ENCODE measurements around the gene LIPN.
"Not testable (repeated sequence)": the region's sequence is repeated elsewhere in the genome, so short reads cannot be mapped to it uniquely, and the experiment has no call there.

Gene LIPN, protein sequence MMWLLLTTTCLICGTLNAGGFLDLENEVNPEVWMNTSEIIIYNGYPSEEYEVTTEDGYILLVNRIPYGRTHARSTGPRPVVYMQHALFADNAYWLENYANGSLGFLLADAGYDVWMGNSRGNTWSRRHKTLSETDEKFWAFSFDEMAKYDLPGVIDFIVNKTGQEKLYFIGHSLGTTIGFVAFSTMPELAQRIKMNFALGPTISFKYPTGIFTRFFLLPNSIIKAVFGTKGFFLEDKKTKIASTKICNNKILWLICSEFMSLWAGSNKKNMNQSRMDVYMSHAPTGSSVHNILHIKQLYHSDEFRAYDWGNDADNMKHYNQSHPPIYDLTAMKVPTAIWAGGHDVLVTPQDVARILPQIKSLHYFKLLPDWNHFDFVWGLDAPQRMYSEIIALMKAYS

DNA sequence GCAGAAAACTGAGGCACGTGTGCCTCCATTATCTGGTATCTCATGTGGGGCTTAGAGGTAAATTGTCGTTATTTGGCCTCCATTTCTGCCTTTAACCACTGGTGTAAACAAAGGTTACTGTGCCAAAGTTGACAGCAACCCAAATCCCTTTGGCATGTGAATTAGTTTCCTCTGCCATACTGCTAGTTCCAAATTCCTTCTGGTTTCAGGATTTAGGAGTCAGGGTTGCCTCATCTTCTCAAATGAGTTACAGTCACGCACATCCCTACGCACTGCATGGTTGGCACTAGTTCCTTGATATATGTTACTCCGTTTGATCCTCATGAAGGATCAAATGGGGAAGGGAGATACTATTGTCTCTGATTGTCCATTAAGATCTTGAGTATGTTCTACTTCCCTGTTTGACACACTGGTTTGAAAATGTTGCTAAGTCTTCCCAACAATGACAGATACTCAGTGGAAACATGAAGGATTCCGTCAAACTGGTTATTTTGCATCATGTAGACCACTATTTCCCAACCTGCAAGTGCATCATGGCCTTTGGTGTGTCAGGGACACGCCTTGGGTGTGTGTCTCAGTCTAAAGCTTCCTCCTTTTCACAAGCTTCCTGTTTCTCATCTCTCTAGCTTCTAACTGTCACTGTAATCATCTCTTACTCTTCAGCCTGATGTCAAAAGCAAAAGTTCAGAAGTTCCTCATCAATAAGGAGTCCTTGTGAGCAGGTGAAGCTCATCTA is at the start of gene LIPN:
LIPN (plus strand) TSS at position 655 of the 736 bp plus-strand sequence. CDS start 1,386 bp downstream, outside the sequence.
- no peak for DNase-seq

DNA sequence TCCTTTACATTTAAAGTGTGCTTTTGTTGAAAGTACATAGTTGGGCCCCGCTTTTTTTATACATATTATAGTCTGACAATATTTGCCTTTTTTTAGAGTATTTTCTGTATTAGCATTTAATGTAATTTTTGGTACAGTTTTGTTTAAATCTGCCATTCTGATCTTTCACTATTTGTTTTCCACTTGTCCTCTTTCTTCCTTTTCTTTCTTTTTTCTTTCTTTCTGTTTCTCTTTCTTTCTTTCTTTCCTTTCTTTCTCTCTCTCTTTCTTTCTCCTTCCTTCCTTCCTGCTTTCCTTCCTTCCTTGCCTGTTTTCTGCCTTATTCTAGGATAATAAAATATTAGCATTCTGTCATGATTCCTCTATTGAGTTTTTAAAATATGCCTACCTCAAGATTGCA is 44.3 kb upstream of the LIPN start:
- no peak for DNase-seq

DNA sequence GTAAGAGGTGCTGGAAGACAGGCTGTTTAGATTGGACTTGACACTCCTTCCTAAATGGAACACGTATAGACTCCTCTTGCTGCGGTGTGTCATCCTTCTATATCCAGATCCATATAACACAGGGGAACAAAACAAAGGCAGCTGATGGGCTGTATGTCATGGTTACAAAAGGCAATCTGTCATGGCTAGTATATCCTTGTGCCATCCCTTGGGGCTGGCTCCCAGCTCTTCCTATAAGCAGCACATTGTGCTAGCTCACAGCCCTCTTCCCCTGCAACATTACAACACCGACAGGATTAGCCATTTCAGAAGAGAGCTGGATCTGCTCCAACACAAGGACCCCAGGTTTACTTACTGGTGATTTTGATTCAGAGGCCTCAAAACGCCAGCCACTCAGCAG is 38.4 kb upstream of the LIPN start:
- DNase-seq = no peak

DNA sequence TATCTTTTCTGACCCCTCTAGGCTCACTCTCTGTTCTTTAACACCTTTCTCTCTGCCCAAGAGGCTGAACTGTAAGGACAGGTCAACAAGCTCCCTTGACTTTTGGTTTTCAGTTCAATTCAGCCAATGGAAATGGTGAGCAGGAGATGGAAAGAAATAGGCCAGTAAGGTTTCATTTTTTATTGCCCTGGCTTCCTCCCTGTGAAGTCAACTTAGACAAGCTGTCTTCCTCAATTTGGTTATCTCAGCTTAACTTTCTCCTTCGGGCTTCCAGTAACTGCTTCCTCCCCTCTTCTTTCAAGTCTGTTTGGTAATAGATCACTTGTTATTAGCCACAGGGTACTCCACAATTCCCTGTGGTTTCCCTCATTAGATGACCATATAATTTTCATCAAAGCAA is 34.0 kb upstream of the LIPN start:
- no peak for DNase-seq

DNA sequence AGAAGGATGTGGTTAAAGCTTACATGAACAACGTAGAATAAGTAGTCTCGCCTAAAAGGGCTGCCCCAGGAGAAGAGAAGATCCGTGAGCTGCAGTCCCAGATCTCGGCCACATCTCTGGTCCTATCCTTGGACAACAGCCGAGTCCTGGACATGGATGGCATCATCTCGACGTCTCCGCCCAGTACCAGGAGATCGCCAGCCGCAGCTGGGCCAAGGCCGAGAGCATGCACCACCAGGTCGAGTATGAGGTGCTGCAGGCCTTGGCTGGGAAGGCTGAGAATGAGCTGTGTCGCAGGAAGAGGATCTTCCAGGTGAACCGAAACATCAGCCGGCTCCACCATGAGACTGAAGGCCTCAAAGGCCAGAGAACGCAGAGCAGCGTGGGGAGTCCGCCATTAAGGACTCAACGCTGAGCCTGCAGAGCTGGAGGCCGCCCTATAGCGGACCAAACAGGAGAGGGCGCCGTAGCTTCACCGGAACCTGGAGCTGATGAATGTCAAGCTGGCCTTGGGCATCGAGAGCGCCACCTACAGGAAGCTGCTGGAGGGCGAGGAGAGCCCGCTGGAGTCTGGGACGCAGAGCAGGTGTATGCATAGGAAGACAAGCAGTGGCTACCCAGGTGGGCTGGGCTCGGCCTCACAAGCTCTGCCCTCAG is 31.6 kb upstream of the LIPN start:
- no peak for DNase-seq

DNA sequence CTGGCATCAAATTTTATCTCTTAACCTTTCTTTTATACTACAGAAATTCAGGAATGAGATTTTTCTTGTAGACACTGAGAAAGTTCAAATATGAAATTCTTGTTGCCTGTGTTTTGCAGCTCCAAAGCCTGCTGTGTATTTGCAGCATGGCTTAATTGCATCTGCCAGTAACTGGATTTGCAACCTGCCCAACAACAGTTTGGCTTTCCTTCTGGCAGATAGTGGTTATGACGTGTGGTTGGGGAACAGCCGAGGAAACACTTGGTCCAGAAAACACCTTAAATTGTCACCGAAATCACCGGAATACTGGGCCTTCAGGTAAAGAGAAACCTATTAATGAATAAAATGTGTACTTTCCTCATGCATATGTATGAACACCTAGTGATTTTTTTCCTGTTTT is 29.0 kb upstream of the LIPN start:
- DNase-seq = no peak

DNA sequence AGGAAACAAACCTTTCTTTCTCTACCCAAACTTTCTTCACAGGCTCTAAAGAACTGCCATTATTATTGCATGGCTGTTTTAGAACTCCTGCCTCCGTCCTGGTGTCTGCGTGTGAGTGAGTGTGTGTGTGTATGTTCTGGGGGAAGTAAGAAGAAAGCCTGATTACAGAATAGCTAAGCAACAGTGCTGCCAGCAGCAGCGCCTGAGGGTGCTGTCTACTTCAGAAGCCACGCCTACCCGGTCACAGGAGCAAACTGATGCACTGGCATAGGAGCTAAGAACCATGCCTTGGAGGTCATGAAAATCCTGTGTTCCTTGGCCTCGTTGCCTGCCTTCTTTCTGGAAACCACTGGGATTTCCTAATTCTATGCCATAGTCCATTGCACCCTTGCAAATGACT is 28.5 kb upstream of the LIPN start:
- no peak for DNase-seq

DNA sequence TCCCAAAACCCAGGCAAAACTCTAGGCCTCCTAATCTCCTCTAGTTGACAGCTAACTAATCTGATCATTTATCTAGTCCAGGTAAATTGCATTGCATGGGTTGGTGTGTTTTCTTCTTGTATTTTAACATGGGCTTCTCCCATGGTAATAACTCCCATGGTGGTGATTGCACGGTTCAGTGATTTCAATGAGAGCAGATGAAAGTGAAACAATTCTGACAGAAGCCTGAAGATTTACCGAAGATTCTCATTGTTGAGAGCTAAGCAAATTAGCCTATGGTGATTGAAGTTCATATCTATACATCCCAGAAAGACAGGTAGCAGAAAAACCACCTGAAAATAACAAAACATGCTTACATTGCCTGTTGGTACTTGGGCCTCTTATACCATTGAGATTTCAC is 26.6 kb upstream of the LIPN start:
- no peak for DNase-seq

DNA sequence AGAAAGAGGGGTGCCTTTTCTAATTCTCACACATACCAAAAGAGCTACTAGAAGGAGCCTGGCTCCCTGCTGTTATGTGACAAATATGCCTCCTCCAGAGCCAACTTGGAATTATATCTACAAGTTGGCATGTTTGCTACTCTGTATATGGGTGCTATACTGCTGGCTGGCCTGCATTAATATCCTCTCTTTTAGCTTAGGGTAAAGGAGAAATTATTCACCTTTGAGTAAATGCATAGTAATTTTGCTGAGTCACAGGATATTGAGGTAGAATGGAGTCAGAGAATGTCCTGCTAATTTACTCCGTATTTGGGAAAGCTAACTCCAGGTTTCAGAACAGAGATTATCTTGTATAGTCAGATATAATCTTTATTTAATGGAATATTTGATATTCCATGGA is 24.2 kb upstream of the LIPN start:
- DNase-seq = no peak

DNA sequence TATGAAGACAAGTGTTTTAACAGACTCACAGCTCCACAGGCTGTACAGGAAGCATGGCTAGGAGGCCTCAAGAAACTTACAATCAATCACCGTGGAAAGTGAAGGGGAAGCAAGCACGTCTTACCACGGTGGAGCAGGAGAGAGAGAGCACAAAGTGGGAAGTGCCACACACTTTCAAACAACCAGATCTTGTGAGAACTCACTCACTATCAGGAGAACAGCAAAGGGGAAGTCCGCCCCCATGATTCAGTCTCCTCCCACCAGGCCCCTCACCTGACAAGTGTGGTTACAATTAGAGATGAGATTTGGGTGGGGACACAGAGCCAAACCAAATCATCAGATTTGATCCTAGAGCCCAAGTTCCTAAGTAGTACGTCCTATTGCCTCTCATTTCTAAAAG is 17.9 kb upstream of the LIPN start:
- not testable (repeated sequence) for DNase-seq

DNA sequence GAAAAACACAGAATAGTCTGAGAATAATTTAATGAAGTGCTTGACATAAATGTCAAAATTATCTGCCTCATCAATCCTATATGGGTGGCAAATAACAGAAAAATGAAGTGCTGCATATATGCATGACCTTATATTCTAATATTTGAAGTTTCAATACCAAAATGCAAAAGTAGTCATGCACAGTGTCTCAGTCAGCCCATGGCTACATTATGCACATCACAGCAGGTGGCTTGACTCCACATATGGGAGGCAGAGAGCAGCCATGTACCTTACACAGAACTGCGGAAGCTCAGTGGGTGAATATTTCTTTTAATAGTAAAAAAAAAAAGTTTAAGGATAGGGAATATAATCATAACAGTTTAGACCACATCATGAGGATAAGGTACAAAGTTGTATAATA is 17.4 kb upstream of the LIPN start:
- no peak for DNase-seq

DNA sequence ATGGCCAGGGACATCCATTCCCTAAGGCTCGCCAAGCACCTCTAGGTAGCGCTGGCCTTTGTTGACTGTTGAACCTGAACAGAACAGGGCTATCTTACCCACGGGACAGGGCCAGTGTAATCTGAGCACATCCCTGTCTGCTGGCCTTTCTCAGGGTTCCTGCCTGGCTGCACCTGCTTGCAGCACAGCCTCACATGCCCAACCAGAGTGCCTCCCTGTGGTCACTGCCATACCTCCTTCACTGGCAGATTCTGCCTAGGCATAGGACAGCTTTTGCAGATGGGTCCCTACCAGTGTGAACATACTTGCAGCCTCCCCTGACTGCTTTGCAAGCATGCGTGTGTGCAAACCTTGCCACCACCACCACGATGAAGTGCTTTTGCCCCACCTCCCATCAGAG is 15.8 kb upstream of the LIPN start:
- DNase-seq = no peak

DNA sequence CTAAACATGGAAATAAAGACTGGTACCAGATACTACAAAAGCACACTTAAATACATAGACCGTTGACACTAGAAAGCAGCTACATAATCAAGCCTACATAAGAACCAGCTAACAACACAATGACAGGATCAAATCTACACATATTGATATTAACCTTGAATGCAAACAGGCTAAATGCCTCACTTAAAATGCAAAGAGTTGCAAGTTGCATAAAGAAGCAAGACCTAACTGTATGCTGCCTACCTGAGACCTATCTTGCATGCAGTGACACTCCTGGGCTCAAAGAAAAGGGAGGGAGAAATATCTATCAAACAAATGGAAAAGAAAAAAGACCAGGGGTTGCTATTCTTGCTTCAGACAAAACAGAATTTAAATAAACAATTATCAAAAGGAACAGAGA is 14.2 kb upstream of the LIPN start:
- DNase-seq = no peak

DNA sequence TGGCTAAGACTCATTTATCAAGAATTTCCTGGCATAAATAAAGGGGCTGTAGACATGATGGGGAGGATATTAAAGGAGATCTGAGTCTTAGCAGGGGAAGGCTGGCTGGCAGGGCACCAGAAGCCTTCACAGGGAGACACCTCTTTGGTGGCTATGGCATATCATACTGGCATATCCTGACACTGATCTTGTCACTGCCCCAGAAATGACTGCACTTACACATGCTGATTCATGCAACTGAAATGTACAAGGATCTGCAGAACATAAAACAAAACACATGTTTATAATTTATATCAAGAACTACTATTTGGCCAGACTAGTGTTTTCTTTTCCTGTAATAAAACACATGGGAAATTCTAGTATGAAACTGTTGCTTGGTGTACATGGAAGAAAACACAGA is 5.5 kb upstream of the LIPN start:
- DNase-seq = no peak

DNA sequence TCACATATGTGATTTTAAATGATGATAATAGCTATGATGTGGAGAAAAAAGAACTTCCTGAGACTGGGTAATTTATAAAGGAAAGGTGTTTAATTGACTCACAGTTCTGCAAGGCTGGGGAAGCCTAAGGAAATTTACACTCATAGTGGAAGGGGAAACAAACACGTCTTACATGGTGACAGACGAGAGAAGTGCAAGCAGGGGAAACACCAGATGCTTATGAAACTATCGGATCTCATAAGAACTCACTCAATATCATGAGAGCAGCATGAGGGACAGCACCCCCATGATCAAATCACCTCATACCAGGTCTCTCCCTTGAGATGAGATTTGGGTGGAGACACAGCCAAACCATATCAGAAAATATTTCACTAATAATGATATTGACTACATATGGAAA is 4.1 kb upstream of the LIPN start:
- DNase-seq = no peak

DNA sequence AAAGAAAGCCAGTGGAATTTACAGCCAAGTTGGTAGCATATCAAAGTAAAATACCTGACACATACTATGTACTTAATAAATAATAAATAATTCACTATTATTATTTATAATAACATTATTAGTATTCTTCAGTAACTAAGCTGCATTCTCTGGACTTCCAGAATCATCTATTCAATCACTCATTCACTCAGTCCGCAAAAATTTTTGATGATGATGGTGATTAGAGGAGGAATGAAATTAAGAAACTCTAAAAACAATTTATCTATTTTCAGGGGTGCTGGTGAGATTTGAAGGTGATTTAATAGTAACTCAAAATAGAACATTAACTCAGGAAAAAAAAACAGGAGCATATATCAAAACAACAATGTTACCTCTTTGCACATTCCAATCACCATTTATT is 3.2 kb upstream of the LIPN start:
- no peak for DNase-seq

DNA sequence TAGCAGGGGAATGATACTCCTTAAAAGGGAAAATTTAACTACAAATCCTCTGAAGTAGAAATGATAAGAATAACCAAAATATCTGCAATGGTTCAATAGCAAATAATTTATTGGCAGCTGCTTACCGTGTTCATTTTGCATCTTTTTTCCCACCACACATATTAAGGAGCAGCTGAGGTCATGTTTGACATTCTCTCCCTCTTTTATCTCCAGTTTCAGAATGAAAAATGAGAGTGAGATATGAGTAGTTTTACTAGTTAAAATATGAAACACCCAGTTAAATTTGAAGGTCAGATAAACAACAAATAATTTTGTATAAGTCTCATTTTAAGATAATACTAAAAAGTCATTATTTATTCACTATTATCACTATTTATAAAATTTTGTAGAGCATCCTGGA is 3.1 kb downstream of the LIPN start:
- DNase-seq = no peak

DNA sequence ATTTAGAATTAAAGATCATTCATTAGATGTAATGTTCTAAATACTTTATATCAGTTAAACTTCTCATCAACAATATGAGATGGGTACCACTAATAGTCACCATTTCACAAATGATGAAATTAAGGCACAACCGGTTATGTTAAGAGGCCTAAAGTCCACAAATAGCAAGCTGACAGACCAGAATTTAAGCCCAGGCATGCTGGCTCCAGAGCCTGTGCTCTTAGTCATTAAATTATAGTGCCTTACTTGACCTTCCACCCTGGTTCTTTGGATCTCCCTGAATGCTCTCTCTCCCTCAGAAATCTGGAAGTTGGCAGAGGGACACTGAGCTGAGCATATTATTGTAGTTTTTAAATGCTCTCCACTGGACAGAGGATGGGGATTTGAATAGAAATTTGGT is 3.6 kb downstream of the LIPN start:
- no peak for DNase-seq

DNA sequence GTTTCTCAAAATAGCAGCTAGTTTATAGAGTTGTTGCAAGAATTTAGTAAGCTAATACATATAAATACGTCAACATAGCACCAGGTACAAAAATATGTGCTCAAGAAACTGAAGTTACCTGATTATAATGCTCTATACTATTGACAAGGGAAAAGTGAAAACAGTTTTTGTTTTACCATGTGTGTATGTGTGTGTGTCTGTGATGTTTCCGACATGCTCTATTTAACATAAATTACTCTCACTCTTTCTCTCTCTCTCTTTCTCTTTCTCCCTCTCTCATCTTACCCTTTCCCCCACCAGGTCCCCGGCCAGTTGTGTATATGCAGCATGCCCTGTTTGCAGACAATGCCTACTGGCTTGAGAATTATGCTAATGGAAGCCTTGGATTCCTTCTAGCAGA is 4.3 kb downstream of the LIPN start:
- no peak for DNase-seq

DNA sequence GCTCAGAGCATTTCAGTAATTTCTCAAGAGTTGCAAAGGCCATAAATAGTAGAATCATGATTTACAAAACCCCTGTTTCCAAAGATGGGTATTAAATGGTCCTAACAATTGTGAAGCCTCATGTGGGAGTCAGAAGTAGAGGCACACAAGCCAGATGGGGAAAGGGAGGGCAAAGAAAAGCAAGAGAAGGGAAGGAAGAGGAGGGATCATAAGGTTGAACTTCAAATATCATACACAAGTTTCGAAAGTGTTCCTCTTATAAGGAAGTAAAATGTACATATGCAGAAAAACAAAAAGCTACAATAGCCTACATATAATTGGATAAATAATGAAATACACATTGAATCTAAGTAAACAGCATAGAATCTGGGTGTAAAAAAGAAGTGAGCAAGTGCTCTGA is 6.0 kb downstream of the LIPN start:
- DNase-seq = no peak

DNA sequence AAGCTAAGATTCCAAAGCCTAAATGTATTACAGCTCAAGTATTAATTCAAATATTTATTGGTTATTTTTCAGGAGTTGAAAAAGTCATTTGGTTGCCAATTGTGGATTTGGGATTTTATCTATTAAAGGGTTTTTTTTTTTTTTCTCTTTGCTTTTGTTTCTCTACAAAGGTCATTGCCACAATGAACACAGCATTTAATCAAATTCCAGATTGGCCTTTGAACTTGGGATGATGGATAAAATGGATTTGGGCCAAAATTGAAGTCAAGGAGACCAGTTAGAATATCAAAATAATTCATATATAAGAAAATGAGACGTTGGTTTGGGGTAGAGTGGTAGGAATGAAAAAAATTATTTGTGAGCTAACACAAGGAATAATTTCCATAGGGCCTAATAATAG is 9.6 kb downstream of the LIPN start:
- DNase-seq = no peak

DNA sequence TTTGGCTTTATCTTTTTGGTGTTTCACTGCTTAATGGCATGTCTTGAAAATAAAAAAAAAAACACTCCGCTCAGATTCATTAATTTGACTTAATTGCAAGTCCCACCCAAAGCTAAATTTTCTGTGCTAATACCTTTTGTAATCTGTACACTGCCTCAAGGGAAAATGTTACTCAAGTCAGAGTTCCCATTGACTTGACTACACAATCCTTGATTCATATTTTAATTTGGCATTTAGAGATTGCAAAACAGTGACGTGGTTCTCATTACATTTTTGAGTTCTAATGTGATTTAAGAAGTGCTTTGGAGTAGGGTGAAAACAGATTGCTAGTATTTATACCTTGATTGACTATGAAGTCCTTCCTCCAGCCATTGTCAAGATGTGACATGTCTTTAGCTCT is 21.4 kb downstream of the LIPN start:
- no peak for DNase-seq

DNA sequence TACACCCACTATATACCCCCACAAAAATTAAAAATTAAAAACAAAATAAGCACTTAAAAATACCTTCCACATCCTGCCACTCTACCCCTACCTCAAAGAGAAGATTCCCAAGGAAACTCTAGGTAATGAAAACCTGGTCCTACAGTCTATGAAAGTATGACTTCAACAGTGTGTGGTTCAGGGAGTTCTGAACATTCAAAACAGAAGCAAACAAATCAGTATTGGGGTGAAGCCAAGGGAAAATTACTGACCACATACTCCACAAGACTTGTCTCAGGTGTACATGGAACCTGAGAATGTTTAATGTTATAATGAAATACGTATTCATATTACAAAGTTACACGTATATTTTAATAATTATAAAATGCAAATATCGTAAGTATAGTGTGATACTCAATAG is 22.4 kb downstream of the LIPN start:
- DNase-seq = no peak

DNA sequence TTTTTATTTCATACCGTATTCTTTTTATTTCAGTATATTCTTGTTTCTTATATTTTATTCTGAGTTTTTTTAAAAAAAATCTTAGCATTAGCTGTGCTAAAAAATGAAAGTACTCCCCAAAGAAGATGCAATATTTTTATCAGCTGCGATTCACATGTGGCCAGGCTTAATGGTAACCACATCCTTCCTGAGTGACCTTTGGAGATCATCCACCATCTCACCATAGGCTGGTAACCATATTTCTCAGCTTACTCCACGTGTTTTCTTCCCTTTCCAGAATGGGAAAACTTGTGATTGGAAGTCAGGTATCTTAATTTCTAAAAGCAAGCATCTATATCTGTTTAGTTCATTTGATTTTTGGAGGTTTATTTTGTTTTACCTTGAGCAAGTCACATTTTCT is 23.9 kb downstream of the LIPN start:
- no peak for DNase-seq

All from NCI-H446 treated with DMSO at 0.1 percent for 48 hours (cell line).